Karpas-422 (cell line): ENCODE results near the gene ERF. TPM values are rescaled to one million over a fixed set of nuclear protein-coding genes. Genes with fewer than 3 reads are reported as not detected.

Experiments used
- DNase-seq: peaks from one replicate; pipeline ENCODE4 v3.0.0-alpha.2; 2015
- H2AFZ ChIP-seq: fragments of 200-600 bp; sonication (generic); 2 replicates; pipeline ENCODE4 v1.6.1; 2014; ENCODE audit warnings: antibody characterized with exemption, low read length, mixed read lengths
- H3K27ac ChIP-seq: fragments of 200-600 bp; sonication (generic); 2 replicates; pipeline ENCODE4 v1.5.1; 2014; ENCODE audit warnings: mild to moderate bottlenecking, low read length, moderate library complexity
- H3K27me3 ChIP-seq: fragments of 200-600 bp; sonication (generic); 2 replicates; pipeline ENCODE4 v1.6.1; 2014; ENCODE audit warnings: low read length, mixed read lengths
- H3K36me3 ChIP-seq: fragments of 200-600 bp; sonication (generic); 2 replicates; pipeline ENCODE4 v1.6.1; 2014; ENCODE audit warnings: low read length, mixed read lengths; ENCODE audit not compliant: insufficient read depth
- H3K4me1 ChIP-seq: fragments of 200-600 bp; sonication (generic); 2 replicates; pipeline ENCODE4 v1.6.1; 2014; ENCODE audit warnings: mild to moderate bottlenecking, low read length, mixed read lengths
- H3K4me2 ChIP-seq: fragments of 200-600 bp; sonication (generic); 2 replicates; pipeline ENCODE4 v1.6.1; 2014; ENCODE audit warnings: low read length, low read depth, mild to moderate bottlenecking; ENCODE audit not compliant: poor library complexity, severe bottlenecking
- H3K4me3 ChIP-seq: fragments of 200-600 bp; sonication (generic); 2 replicates; pipeline ENCODE4 v1.5.1; 2014; ENCODE audit warnings: mild to moderate bottlenecking, antibody characterized with exemption, low read length, mixed read lengths
- H3K79me2 ChIP-seq: fragments of 200-600 bp; sonication (generic); 2 replicates; pipeline ENCODE4 v1.6.1; 2014; ENCODE audit warnings: mild to moderate bottlenecking, low read length, mixed read lengths
- H3K9ac ChIP-seq: fragments of 200-600 bp; sonication (generic); 2 replicates; pipeline ENCODE4 v1.6.0; 2014; ENCODE audit warnings: low read length
- H3K9me2 ChIP-seq: fragments of 200-600 bp; sonication (generic), shearing (Covaris generic); replicated peaks from 2 replicates; pipeline ENCODE4 v1.6.0; 2014; ENCODE audit warnings: mild to moderate bottlenecking, low read length, moderate library complexity; ENCODE audit not compliant: insufficient read depth
- H3K9me3 ChIP-seq: fragments of 300-700, 200-600 bp; sonication (generic); 2 replicates; pipeline ENCODE4 v1.6.1; 2014; ENCODE audit warnings: low read length, mixed read lengths
- H4K20me1 ChIP-seq: fragments of 200-600 bp; sonication (generic); 2 replicates; pipeline ENCODE4 v1.6.1; 2014; ENCODE audit warnings: mild to moderate bottlenecking, antibody characterized with exemption, low read length, low read depth; ENCODE audit not compliant: insufficient read depth
- total RNA-seq: library from RNA; depleted of rRNA; stranded (reverse); fragments of >200 nt; shearing (Covaris generic); gene quantifications from 2 replicates; pipeline ENCODE4 v1.2.3, GENCODE V29; 2014; ENCODE audit warnings: low replicate concordance

Gene ERF
- total RNA-seq, 1 experiment from 2014 or later = 36.4 TPM

DNA sequence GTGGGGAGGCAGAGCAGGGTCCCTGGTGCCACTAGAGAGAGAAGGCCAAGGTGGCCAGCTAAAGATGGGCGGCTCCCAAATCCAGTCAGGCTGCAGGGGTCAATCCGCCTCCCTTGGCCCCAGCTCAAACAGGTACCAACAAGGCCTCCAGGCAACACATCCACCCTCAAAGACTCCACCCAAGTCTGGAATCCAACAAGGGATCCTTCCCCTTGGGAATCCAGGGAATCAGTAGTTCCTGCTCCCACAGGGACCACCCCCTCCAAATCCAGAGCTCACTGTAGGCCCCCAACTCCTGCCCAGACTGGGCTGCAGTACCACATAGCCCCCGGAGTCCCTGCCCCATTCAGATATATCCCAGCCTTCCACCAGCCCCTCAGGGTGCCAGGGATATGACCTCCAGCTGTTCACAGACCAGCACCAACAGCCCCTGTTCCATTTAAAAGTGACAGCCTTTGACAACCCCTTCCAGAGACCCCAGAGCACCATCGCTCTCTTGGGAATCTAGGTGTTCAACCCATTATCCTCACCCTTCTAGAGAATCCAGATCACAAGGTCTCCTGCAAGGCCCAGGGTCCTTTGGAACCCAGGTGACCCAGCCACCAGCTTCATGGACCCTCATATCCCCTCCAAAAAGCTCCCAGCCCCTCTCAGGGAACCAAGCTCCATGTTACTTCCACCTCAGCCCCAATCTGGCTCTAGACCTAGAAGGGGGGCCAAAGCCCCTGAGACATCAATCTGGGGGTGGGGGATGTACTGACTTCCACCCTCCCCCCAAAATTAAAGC lies 3.2 kb downstream of the ERF start:
- H3K9ac ChIP-seq = peak overlapping the region; percentile 30; the same call in 1 of the 2 replicates
- no peaks in the 10 kb centered on the region for H3K27me3 ChIP-seq
- peak overlapping the region; percentile 7 for H3K4me2 ChIP-seq
- H3K9me3 ChIP-seq = no peaks in the 10 kb centered on the region
- H3K4me3 ChIP-seq = no peak overlapping the region
- peaks cover 26% of the 10 kb centered on the region for H3K4me1 ChIP-seq
- H3K36me3 ChIP-seq = 0 out of 2 replicates have a peak, but pooled peaks cover 7% of the 10 kb centered on the region
- no peak for DNase-seq
- H3K79me2 ChIP-seq = peaks cover 43% of the 10 kb centered on the region
- peaks cover 18% of the 10 kb centered on the region for H4K20me1 ChIP-seq
- H2AFZ ChIP-seq = no peak overlapping the region
- H3K9me2 ChIP-seq = no peaks in the 10 kb centered on the region
- H3K27ac ChIP-seq = no peak overlapping the region; the same call in 1 of the 2 replicates

DNA sequence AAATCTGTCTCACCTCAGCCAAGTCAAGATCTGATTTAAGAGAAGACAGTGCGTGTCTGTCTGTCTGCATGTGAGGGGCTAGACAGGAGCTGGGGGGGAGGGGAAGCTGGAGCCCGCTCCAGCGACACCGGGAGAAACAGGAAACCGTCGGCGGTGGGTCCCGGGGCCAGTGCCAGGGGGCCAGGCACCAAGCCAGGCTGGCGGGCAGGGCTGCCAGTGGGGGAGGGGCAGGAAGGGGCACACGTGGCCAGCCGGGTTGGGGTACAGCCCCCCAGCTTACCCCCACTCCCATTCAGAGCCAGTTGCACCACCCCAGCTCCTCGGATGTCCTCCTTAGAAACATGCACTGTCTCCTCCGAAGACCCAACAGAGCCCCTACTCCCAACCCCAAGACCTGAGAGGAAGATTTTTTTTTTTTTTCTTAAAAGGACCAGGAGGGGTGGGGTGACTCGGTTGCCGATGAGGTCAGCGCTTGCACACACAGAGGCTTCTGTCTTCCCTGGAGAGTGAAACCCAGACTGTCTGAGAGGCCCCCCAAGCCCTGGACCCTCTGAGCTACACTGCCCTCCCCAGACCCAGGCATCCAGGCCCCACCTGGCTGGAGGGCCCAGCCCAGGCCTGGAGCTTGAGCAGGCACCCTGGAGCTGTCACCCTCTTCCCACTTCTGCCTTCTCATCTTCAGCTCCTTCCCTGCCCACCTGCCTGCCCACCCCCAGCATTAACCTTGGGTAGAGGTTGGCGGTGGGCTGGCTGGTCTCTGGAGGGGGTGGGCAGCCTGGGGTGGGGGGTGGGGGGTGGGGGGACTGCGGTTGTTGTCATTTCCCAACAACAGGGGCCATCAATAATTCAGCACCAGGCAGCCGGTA lies 4.0 kb downstream of the ERF start:
- peaks cover 18% of the 10 kb centered on the region for H4K20me1 ChIP-seq
- no peak overlapping the region for H3K27ac ChIP-seq
- no peaks in the 10 kb centered on the region for H3K9me3 ChIP-seq
- no peak overlapping the region for H3K4me2 ChIP-seq
- peaks cover 25% of the 10 kb centered on the region for H3K4me1 ChIP-seq
- H3K9ac ChIP-seq = no peak overlapping the region
- 0 out of 2 replicates have a peak, but pooled peaks cover 7% of the 10 kb centered on the region for H3K36me3 ChIP-seq
- peaks cover 43% of the 10 kb centered on the region for H3K79me2 ChIP-seq
- no peaks in the 10 kb centered on the region for H3K27me3 ChIP-seq
- no peaks in the 10 kb centered on the region for H3K9me2 ChIP-seq
- H3K4me3 ChIP-seq = no peak overlapping the region
- no peak overlapping the region for H2AFZ ChIP-seq
- DNase-seq = no peak

DNA sequence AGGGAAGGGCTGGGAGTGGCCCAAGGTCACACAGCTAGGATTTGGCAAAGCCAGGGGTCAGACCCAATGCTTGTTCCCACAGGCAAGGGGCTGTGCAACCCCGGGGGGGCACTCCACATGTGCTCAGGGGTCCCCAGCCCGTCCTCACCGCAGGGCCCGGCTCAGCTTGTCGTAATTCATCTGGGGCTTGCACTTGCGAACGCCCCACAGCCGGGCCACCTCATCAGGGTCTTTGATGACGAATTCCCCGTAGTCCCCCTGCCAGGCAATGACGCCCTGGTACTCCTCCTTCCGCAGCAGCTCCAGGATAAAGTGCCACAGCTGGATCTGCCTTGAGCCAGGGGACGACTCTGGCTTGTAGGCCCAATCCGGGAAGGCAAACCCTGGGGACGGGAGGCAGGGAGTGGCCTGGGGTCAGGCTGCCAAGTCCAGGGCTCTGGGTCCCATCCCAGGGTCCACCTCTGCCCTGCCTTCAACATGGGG lies 4.7 kb downstream of the ERF start:
- Histone ChIP-seq H3K9me3 (no peaks in the 10 kb centered on the region), H3K27me3 (no peaks in the 10 kb centered on the region), H3K36me3 (0 out of 2 replicates have a peak, but pooled peaks cover 7% of the 10 kb centered on the region), H2AFZ (no peak overlapping the region), H3K9me2 (no peaks in the 10 kb centered on the region), H3K27ac (no peak overlapping the region), H3K4me3 (no peak overlapping the region), H3K4me1 (peaks cover 19% of the 10 kb centered on the region), H3K4me2 (no peak overlapping the region), H3K79me2 (peaks cover 43% of the 10 kb centered on the region), H4K20me1 (peaks cover 18% of the 10 kb centered on the region), H3K9ac (no peak overlapping the region)
- no peak for DNase-seq

DNA sequence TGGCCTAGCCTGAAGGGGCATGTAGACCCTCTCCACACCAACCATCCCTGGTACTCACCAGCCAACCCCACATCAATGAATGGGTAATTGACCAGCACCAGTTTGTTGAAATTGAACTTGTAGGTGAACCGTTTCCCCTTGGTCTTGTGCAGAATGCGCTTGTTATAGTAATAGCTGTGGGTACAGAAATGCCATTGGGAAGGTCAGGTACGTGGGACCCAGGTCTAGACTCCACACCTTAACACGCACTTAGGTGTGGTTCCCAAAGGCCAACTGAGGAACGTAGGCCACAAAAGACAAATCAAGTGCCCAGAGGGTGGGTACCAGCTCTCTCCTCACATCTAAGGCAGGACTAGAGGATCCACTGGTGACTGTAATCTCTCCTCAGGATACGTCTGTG lies 5.2 kb downstream of the ERF start:
- Histone ChIP-seq H3K9ac (no peak overlapping the region), H4K20me1 (peaks cover 18% of the 10 kb centered on the region), H3K4me2 (no peak overlapping the region), H3K27ac (no peak overlapping the region), H3K79me2 (peaks cover 41% of the 10 kb centered on the region), H3K4me3 (no peak overlapping the region), H3K27me3 (no peaks in the 10 kb centered on the region), H2AFZ (no peak overlapping the region), H3K9me3 (no peaks in the 10 kb centered on the region), H3K36me3 (0 out of 2 replicates have a peak, but pooled peaks cover 7% of the 10 kb centered on the region), H3K4me1 (peaks cover 24% of the 10 kb centered on the region), H3K9me2 (no peaks in the 10 kb centered on the region)
- DNase-seq = no peak

DNA sequence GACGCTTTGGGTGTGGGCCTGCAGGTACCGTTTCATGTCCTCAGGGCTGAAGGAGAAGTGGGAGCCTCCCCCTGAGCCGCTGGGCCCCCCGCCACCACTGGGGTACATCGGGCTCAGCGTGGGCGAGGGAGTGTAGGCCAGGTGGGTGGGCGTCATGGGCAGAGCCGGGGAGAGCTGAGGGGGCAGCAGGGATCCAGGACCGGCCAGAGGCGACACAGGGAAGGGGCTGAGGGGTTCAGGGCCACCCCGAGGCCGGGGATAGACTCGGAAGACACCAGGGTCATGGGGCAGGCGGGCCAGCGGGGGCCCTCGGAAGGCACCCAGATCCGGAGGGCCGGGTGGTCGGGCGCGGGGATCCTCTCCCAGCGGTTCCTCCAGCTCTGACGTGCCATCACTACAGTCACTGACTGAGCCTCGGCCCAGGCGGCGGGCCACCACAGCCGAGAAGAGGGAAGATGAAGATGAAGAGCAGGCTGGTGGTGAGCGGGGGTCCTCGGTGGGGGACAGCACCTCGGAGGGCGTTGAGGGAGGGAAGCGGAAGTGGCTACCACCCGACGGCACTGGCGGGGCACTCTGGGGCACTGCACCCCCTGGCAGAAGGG lies 5.7 kb downstream of the ERF start:
- DNase-seq = no peak
- no peaks in the 10 kb centered on the region for H3K27me3 ChIP-seq

DNA sequence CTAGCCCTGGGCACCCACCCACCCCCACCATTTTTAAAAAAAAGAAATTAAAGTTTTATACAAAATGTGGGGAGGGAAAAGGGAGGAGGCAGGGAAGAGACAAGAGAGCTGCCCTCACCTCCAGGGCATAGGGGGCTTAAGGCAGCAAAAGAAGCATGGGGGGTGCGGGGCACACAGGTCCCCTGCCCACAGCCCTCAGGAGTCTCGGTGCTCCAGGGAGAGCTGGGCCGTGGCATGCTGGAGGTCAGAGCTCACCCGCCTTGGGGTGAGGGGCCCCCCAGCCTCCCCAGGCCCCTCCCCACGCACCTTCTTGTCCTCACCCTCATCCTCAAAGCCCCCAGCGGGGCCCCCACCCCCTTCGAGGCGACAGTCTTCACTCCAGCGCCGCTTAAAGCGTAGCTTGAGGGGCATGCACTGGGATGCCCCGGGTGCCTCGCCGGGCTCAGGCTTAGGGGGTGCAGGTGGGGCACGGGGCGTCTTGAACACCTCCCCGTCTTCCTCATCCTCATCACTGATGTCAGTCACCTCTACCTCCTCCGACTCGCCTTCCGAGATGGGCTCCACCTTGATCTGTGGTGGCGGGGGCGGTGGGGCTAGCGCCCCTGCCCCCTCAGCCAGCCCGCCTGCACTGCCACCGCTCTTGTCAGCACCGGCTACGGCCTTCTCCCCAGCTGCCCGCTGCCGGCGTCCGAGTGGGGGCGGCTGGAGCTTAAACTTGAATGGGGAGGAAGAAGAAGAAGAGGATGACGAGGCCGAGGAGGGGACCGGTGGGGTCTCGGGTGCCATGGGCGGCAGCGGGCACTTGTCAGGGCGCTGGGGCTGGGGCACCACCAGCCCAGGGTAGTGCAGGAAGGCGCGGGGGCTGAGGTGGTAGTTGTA lies 6.4 kb downstream of the ERF start:
- 0 out of 2 replicates have a peak, but pooled peaks cover 7% of the 10 kb centered on the region for H3K36me3 ChIP-seq
- no peak overlapping the region for H3K9ac ChIP-seq
- peaks cover 28% of the 10 kb centered on the region for H3K4me1 ChIP-seq
- peaks cover 18% of the 10 kb centered on the region for H4K20me1 ChIP-seq
- no peak overlapping the region for H3K4me2 ChIP-seq
- H3K4me3 ChIP-seq = no peak overlapping the region
- H3K27me3 ChIP-seq = no peaks in the 10 kb centered on the region
- H3K27ac ChIP-seq = no peak overlapping the region
- no peaks in the 10 kb centered on the region for H3K9me3 ChIP-seq
- peaks cover 31% of the 10 kb centered on the region for H3K79me2 ChIP-seq
- no peak for DNase-seq
- H2AFZ ChIP-seq = no peak overlapping the region
- no peaks in the 10 kb centered on the region for H3K9me2 ChIP-seq

More for the DNA sequence above, 5.7 kb downstream of the ERF start:
- Histone ChIP-seq H3K4me2 (no peak overlapping the region), H3K9me2 (no peaks in the 10 kb centered on the region), H3K4me3 (no peak overlapping the region), H3K9me3 (no peaks in the 10 kb centered on the region), H3K4me1 (peaks cover 24% of the 10 kb centered on the region), H3K36me3 (0 out of 2 replicates have a peak, but pooled peaks cover 7% of the 10 kb centered on the region), H3K79me2 (peaks cover 36% of the 10 kb centered on the region), H4K20me1 (peaks cover 18% of the 10 kb centered on the region), H2AFZ (no peak overlapping the region), H3K9ac (no peak overlapping the region), H3K27ac (no peak overlapping the region)

GRCh38 chr19:42247640-42248199 lies 7.2 kb downstream of the ERF start:
- Histone ChIP-seq H3K9ac (no peak overlapping the region), H3K27ac (no peak overlapping the region), H3K27me3 (no peaks in the 10 kb centered on the region), H3K9me3 (no peaks in the 10 kb centered on the region), H3K4me1 (peaks cover 22% of the 10 kb centered on the region), H3K4me3 (no peak overlapping the region), H3K36me3 (0 out of 2 replicates have a peak, but pooled peaks cover 7% of the 10 kb centered on the region), H4K20me1 (peaks cover 16% of the 10 kb centered on the region), H3K79me2 (peaks cover 23% of the 10 kb centered on the region), H3K9me2 (no peaks in the 10 kb centered on the region), H3K4me2 (no peak overlapping the region), H2AFZ (no peak overlapping the region)
- DNase-seq = no peak
